Skeletal muscle tissue (tissue), 4 donors: ENCODE measurements around the gene CTCFL. TPM values are rescaled to one million over a fixed set of nuclear protein-coding genes. Genes with fewer than 3 reads are reported as not detected.

Experiments used
- H3K27ac ChIP-seq: one replicate; pipeline ENCODE4 v1.7.0; 2013; ENCODE audit warnings: mild to moderate bottlenecking, low read depth, low read length, inconsistent platforms
- H3K27me3 ChIP-seq, 3 donors: one replicate each; pipeline ENCODE4 v1.7.0; 2013; ENCODE audit warnings: low read length in 3 of 3; ENCODE audit not compliant: control insufficient read depth in 3 of 3, insufficient read depth in 3 of 3
- H3K36me3 ChIP-seq, 3 donors: one replicate each; pipeline ENCODE4 v1.7.0; 2013; ENCODE audit warnings: low read length in 3 of 3; ENCODE audit not compliant: control insufficient read depth in 3 of 3, insufficient read depth in 3 of 3
- H3K4me1 ChIP-seq, 3 donors: one replicate each; pipeline ENCODE4 v1.7.0; 2013; ENCODE audit warnings: low read length in 3 of 3, mild to moderate bottlenecking in 3 of 3; ENCODE audit not compliant: control insufficient read depth in 3 of 3, insufficient read depth in 3 of 3
- H3K4me3 ChIP-seq, 3 donors: one replicate each; pipeline ENCODE4 v1.7.0; 2013; ENCODE audit warnings: low read length in 3 of 3
- H3K9ac ChIP-seq, 3 donors: one replicate each; pipeline ENCODE4 v1.7.0; 2013; ENCODE audit warnings: low read length in 3 of 3, mild to moderate bottlenecking in 3 of 3, moderate library complexity in 2 of 3, low read depth in 1 of 3
- H3K9me3 ChIP-seq, 3 donors: one replicate each; pipeline ENCODE4 v1.7.0; 2013; ENCODE audit warnings: low read length in 3 of 3; ENCODE audit not compliant: control insufficient read depth in 3 of 3
- total RNA-seq: library from RNA; depleted of rRNA; stranded (reverse); fragments of >200 nt; gene quantifications from one replicate; pipeline ENCODE4 v1.2.3, GENCODE V29; 2014
- donor health status: Osteomylitis.

CTCFL gene
- total RNA-seq, 1 donor from 2014 or later, result not detected

GRCh38 chr20:57548177-57549058 is 23.5 kb upstream of the CTCFL start:
- Histone ChIP-seq H3K4me3 (no peak overlapping the region), H3K4me1 (no peaks in the 10 kb centered on the region), H3K36me3 (no peaks in the 10 kb centered on the region), H3K27me3 (peaks cover 4 to 19% (median 9%) of the 10 kb centered on the region in 3 donors), H3K27ac (no peak overlapping the region), H3K9me3 (no peaks in the 10 kb centered on the region), H3K9ac (no peak overlapping the region)

DNA sequence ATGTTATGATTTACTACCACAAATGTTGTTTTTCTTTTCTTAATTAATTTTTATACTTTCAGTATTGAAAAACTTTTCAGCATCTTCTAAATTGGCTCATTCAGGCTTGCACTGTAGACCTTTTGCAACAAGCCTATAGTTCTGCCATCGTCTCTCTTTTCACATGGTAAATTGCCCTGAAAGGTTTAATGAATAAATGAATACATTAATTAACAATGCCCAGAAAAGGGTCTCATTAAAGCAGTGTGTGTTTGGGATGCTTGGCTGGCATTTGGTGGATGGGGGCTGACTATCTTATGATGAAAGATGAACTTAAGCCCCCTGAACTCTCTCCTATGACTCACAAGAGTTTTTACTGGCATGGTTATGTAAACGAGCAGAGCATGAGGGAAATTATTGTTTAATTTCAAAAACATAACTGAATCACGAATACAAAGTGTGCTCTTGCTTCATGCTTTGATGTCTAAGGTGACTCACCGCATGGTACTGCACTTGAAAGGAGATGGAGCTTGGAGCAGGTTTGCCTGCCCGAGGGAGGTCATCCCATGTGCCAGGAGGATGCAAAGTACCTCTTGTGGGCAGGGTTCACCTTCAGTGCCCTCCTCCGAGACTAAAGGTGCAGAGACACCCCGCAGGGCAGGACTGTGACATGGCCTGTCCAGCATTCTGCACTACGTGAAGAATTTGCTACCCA is 22.2 kb upstream of the CTCFL start:
- Histone ChIP-seq H3K27me3 (peaks cover 4 to 19% (median 8%) of the 10 kb centered on the region in 3 donors), H3K4me1 (no peaks in the 10 kb centered on the region), H3K9me3 (no peaks in the 10 kb centered on the region), H3K27ac (no peak overlapping the region), H3K4me3 (no peak overlapping the region), H3K36me3 (no peaks in the 10 kb centered on the region), H3K9ac (no peak overlapping the region)

DNA sequence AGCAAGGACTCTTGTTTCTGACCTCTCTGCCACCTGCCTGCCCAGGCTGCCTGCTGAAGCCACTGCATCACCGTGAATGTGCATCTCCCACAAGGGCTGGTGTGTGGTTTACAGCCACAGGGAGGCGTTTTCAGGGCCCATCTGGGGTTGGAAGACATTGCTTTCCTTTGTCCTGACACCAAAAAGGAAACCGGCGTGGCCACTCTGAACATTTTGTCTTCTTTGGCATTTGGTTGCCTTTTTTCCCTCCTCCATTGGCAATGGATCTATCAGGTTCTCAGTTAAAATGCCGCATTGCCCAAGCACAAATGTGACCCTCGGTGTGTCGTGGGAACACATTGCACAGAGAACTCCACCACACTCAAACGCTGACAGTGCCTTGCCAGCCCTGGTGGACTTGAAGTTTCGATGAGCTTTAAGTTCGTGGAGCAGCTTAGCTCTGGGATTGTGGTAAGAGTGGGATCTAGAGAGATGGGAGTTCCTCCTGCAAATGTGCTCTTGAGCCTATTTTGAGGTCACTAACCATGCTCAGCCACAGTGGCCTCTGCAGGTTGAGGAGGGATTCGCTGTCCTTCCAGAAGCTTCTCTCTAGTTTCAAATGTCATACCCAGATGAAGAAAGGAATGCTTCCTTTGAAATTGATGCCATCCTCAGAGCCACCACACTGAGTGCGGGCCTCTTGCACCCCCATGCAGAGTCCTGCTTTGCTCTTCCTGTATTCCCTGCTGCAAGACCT is 21.2 kb upstream of the CTCFL start:
- peaks cover 0 to 16% (median 6%) of the 10 kb centered on the region in 3 donors for H3K27me3 ChIP-seq

DNA sequence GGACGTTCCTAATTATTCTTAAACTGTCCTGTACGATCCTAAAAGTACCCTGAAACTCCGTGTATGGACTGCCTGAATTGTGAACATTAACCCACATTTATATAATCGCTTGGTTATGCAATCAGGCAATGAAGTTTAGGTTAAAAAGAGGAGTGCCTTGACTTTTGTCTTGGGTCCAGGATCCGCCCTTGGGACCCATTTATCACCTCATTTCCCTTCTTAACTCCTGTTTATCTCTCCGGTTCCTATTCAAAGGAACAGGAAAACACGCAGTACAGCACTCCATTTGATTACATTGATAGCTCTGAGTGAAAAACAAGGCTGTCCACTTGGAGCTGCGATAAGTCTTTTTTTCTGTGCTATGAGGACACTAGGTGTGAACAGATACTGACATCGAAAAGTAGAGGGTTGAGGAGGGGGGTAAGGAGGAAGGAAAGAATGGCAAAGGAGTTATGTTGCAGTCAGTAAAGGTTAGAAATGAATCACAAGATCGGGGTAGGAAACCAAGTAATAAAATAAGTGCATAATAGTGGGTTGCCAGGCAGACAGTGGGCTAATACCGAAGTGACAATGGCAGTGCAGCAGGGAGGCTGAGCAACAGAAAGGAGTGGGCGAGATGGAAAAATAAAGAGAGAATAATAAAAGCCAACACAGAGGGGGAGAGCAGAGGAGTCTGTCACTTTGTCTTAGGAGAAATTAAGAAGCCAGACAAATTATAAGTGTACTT is 20.1 kb upstream of the CTCFL start:
- Histone ChIP-seq H3K9ac (no peak overlapping the region), H3K36me3 (no peaks in the 10 kb centered on the region), H3K27me3 (peaks cover 0 to 14% (median 3%) of the 10 kb centered on the region in 3 donors), H3K27ac (no peak overlapping the region), H3K4me3 (no peak overlapping the region), H3K9me3 (no peaks in the 10 kb centered on the region), H3K4me1 (no peaks in the 10 kb centered on the region)

More for the DNA sequence above, 21.2 kb upstream of the CTCFL start:
- Histone ChIP-seq H3K4me3 (no peak overlapping the region), H3K9ac (no peak overlapping the region), H3K27ac (no peak overlapping the region), H3K36me3 (no peaks in the 10 kb centered on the region), H3K9me3 (no peaks in the 10 kb centered on the region), H3K4me1 (no peaks in the 10 kb centered on the region)

DNA sequence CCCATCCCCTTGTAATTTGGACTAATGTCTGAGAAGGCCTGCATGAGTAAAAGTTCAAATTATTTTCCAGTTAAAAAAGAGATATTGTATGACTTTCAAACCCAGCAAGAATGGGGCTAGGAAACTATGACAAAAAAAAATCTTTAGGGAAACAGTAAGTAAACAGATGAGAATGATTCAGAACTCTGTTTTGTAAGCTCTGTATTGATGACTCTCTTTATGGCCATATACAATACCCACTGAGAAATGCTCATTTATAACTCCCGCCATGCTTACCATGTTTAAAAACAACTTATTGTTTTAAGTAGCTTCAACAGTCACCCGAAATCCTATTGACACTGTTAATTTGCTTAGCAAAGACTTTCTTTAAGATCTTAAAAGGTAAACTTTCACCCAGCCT is 18.8 kb upstream of the CTCFL start:
- no peaks in the 10 kb centered on the region for H3K4me1 ChIP-seq
- H3K9me3 ChIP-seq, result no peaks in the 10 kb centered on the region
- H3K4me3 ChIP-seq, result no peak overlapping the region
- H3K27ac ChIP-seq, result no peak overlapping the region
- H3K27me3 ChIP-seq, result peaks cover 0 to 12% (median 3%) of the 10 kb centered on the region in 3 donors
- no peaks in the 10 kb centered on the region for H3K36me3 ChIP-seq
- no peak overlapping the region for H3K9ac ChIP-seq

DNA sequence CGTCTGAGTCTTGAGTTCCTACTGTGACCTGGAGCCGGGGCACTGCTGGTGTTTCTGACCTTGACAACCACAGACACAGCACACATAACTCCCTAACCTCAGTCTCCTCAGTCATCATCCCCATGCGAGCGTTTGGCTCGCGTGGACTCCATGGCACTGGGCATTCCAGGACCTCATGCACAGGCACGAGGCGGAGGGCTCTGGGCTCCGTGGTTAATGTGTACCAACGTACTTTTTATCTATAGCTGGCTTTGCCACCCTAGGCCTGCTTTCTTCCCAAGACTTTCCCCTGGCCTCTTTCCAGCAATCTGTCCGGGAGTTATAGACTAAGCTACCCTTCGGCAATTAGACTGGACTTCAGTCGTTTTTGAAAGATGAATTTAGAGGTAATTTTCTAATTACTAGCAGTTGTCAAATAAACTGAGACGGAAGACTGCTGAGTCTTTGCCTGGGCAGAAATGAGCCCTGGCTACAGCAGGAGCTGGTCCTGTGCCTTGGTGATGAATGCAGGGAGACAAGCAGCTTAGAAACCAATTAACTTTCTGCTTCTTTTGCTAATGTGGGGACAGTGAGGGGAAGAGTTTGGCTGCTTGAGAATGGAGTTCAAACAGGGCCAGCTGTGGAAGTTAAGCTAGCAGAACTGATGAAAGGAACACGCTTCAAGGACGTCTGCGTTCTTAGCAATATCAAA is 16.1 kb upstream of the CTCFL start:
- Histone ChIP-seq H3K9me3 (no peaks in the 10 kb centered on the region), H3K27ac (no peak overlapping the region), H3K4me3 (no peak overlapping the region), H3K27me3 (peaks cover 0 to 10% (median 4%) of the 10 kb centered on the region in 3 donors), H3K9ac (no peak overlapping the region), H3K4me1 (no peaks in the 10 kb centered on the region), H3K36me3 (no peaks in the 10 kb centered on the region)

DNA sequence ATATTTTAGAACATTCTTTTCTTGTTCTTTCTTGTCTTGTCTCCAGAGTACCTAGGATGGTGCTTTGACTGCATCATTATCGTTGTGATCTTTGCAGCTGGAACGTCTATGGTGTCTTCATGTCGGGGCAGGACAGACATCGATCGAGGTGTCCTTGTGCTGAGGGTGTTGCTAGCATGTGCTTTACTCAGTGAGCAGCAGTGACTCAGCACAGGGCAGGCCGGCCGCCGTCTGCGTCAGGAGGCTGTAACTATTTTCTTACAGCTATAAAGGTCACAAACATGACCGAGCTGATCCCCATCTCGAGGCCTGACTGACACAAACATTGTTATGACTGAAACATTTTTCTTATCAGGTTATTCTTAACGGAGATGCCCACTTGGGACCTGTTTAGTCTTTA is 14.9 kb upstream of the CTCFL start:
- no peaks in the 10 kb centered on the region for H3K4me1 ChIP-seq
- no peak overlapping the region for H3K9ac ChIP-seq
- H3K9me3 ChIP-seq, result no peaks in the 10 kb centered on the region
- H3K27me3 ChIP-seq, result peaks cover 0 to 7% (median 6%) of the 10 kb centered on the region in 3 donors
- no peaks in the 10 kb centered on the region for H3K36me3 ChIP-seq
- H3K4me3 ChIP-seq, result no peak overlapping the region
- H3K27ac ChIP-seq, result no peak overlapping the region

DNA sequence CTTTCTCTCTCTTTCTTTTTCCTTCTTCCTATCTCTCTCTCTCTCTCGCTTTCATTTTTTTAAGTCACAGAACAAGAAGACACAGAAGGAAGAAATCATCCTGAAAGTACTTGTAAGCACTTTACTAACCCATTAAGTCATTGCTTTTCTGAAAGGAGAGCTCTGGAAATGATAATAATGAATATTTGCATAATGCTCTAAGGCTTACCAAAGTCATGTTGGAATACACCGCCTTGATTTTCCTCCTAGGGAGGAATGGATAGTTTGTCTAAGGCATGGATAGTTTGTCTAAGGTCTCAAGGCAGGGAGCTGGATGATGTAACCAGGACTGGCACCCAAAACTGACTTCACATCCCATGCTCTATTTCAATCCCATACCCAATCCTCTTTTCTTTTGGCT is 12.9 kb upstream of the CTCFL start:
- no peaks in the 10 kb centered on the region for H3K9me3 ChIP-seq
- H3K27ac ChIP-seq, result no peak overlapping the region
- no peak overlapping the region for H3K4me3 ChIP-seq
- H3K36me3 ChIP-seq, result no peaks in the 10 kb centered on the region
- peaks cover 0 to 8% (median 7%) of the 10 kb centered on the region in 3 donors for H3K27me3 ChIP-seq
- H3K9ac ChIP-seq, result no peak overlapping the region
- no peaks in the 10 kb centered on the region for H3K4me1 ChIP-seq
